Thoracic aorta (tissue), 2 donors: Measurements from ENCODE around the gene OR5D16. TPM values are rescaled to one million over a fixed set of nuclear protein-coding genes. Genes with fewer than 3 reads are reported as not detected.

Experiments
- ATAC-seq: fragments of 150-250 bp; one replicate; pipeline ENCODE4 v1.8.0; 2017; ENCODE audit warnings: low read depth; ENCODE audit not compliant: insufficient number of reproducible peaks, low FRiP score
- DNase-seq: peaks from one replicate; pipeline ENCODE4 v3.0.0-alpha.2; 2020; ENCODE audit warnings: low spot score
- H3K27ac ChIP-seq, 2 donors: fragments of 200-600 bp; sonication (generic); 1 replicate in 1 of 2; 2 replicates in 1 of 2; pipeline ENCODE4 v1.5.1; 2016; ENCODE audit warnings: mild to moderate bottlenecking in 2 of 2, moderate library complexity in 2 of 2
- H3K27me3 ChIP-seq: fragments of 200-600 bp; sonication (generic); replicated peaks from 2 replicates; pipeline ENCODE4 v1.6.0; 2016; ENCODE audit warnings: mild to moderate bottlenecking; ENCODE audit not compliant: insufficient read depth
- H3K36me3 ChIP-seq: fragments of 200-600 bp; sonication (generic); one replicate; pipeline ENCODE4 v1.5.1; 2016
- H3K4me1 ChIP-seq, 2 donors: fragments of 200-600 bp; sonication (generic); 1 replicate in 1 of 2; 2 replicates in 1 of 2; pipeline versions ENCODE4 v1.5.1 to v1.6.0; 2016; ENCODE audit warnings: low read depth in 2 of 2, mild to moderate bottlenecking in 1 of 2; ENCODE audit not compliant: control insufficient read depth in 1 of 2
- H3K4me3 ChIP-seq: fragments of 200-600 bp; sonication (generic); 2 replicates; pipeline ENCODE4 v1.5.1; 2016; ENCODE audit warnings: mild to moderate bottlenecking
- H3K9me3 ChIP-seq: fragments of 200-600 bp; sonication (generic); 2 replicates; pipeline ENCODE4 v1.5.1; 2016
- CTCF ChIP-seq: fragments of 200-600 bp; sonication (generic); IDR thresholded peaks from one replicate; pipeline ENCODE4 v1.5.1; 2019; ENCODE audit warnings: antibody characterized with exemption
- total RNA-seq, 2 donors: library from RNA; depleted of rRNA; stranded (reverse); fragments of >200 nt; gene quantifications; one replicate each; pipeline versions ENCODE4 v1.1.0 to v1.2.3, GENCODE V29; 2016

OR5D16 gene
- total RNA-seq, 2 donors from 2014 or later, result not detected

DNA sequence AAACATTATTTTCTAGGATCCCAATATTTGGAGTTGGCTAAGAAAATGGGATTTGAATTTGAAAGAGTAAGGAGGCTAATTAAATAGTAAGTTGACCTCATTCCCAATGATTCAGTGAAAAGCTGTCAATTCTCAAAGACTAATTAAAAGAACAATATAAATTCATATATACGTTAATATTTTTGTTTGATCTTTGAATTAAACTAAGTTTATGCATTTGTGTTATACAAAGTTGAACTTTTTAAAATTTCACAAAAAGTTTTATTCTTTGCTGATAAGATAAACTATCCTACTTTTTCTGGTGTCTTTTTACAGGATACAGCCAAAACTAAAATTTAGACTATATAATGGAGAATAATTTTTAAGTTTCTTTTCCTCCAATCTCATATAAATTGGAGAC, 27.5 kb upstream of the OR5D16 start, which contains the start of gene OR5L1:
Gene OR5L1 (plus strand): TSS at position 301 of the 400 bp plus-strand sequence. CDS start 100 bp downstream, outside the sequence.
- no peak for ATAC-seq
- no peaks in the 10 kb centered on the region for H3K4me1 ChIP-seq
- H3K4me3 ChIP-seq, result no peak within 1 kb of the TSS
- H3K27me3 ChIP-seq, result no peaks in the 10 kb centered on the region
- no peaks in the 10 kb centered on the region for H3K36me3 ChIP-seq
- TF ChIP-seq CTCF, result no peak
- no peak for DNase-seq
- H3K9me3 ChIP-seq, result no peaks in the 10 kb centered on the region
- H3K27ac ChIP-seq, result no peak within 1 kb of the TSS

- no peak for ATAC-seq
- H3K27ac ChIP-seq, result no peak within 1 kb of the TSS
- no peak for TF ChIP-seq CTCF
- DNase-seq, result no peak
- H3K36me3 ChIP-seq, result no peaks in the 10 kb centered on the region
- no peaks in the 10 kb centered on the region for H3K27me3 ChIP-seq
- no peaks in the 10 kb centered on the region for H3K9me3 ChIP-seq
- no peaks in the 10 kb centered on the region for H3K4me1 ChIP-seq
- no peak within 1 kb of the TSS for H3K4me3 ChIP-seq
Measured at GRCh38 chr11:55819330-55819729, 19.2 kb upstream of the OR5D16 start, which contains the start of gene OR5D18. Gene OR5D18, plus strand, starts transcription at chr11:55819630. Its CDS starts 0 bp downstream, at chr11:55819630.

GRCh38 chr11:55826919-55827318, 11.6 kb upstream of the OR5D16 start, which contains the start of gene OR5L2:
Gene OR5L2, plus strand, starts transcription at chr11:55827219. Its CDS starts 0 bp downstream, at chr11:55827219.
- no peak within 1 kb of the TSS for H3K27ac ChIP-seq
- no peaks in the 10 kb centered on the region for H3K4me1 ChIP-seq
- no peaks in the 10 kb centered on the region for H3K9me3 ChIP-seq
- no peak for ATAC-seq
- H3K4me3 ChIP-seq, result no peak within 1 kb of the TSS
- no peaks in the 10 kb centered on the region for H3K36me3 ChIP-seq
- no peak for DNase-seq
- no peaks in the 10 kb centered on the region for H3K27me3 ChIP-seq
- TF ChIP-seq CTCF, result no peak

- no peak overlapping the region for H3K27ac ChIP-seq
- H3K4me3 ChIP-seq, result no peak overlapping the region
- TF ChIP-seq CTCF, result no peak
- DNase-seq (no peak), ATAC-seq (no peak)
- H3K4me1 ChIP-seq, result no peaks in the 10 kb centered on the region
- H3K36me3 ChIP-seq, result no peaks in the 10 kb centered on the region
- H3K9me3 ChIP-seq, result no peaks in the 10 kb centered on the region
- no peaks in the 10 kb centered on the region for H3K27me3 ChIP-seq
Measured at GRCh38 chr11:55847453-55847852, 8.9 kb downstream of the OR5D16 start.

DNA sequence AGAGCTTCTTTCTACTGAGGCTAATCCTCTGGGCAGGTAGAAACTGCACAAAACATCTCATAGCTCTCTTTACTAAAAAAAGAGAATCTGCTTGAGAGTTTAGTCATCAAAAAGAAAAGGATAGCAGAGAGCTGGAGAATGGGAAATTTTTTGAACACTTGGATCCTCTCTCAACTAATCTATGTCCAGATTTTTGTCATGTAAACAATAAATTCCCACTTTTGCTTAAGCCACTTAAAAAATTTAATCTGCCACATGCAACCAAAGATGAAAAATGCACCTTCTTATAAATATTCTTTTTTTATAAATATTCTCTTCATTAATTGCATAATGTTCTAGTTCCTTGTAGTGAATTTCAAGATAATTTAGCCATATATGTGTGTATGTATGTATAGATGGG, 10.5 kb downstream of the OR5D16 start:
- Histone ChIP-seq H3K4me3 (no peak overlapping the region), H3K36me3 (no peaks in the 10 kb centered on the region), H3K9me3 (no peaks in the 10 kb centered on the region), H3K4me1 (no peaks in the 10 kb centered on the region), H3K27me3 (no peaks in the 10 kb centered on the region), H3K27ac (no peak overlapping the region)
- DNase-seq, result no peak
- no peak for ATAC-seq
- no peak for TF ChIP-seq CTCF
